DMS153 treated with DMSO at 0.1 percent for 48 hours (cell line): ENCODE results near the gene TNFRSF19.

ENCODE experiments used
- DNase-seq: peaks from one replicate; lab custom pipeline; 2025; ENCODE audit not compliant: unreplicated experiment; lab: John Stamatoyannopoulos, UW

The TNFRSF19 gene

GRCh38 chr13:23680845-23681669 lies 110.8 kb downstream of the TNFRSF19 start:
- no peak for DNase-seq

- DNase-seq: no peak
Observed at GRCh38 chr13:23683084-23683483, 112.9 kb downstream of the TNFRSF19 start.

DNA sequence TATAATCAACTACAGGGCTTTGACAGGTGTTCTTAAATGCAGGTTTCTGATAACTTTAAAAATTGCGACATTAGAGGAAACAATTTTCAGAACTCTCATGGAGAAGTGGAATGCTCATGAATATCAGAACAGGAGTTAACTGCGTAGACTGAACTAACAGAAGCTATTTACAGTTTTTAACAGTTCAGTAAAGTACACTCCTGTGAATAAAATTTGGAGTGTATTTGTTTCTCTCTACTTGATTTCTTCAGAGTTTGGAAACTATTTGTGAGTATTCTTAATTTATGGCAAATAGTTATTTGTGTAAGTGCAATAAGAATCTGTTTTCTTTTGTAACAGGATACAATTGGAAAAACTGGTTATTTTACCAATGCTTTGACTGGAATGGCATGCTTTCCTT lies 114.4 kb downstream of the TNFRSF19 start:
- DNase-seq: no peak

GRCh38 chr13:23685416-23685815 lies 115.2 kb downstream of the TNFRSF19 start:
- no peak for DNase-seq

GRCh38 chr13:23686948-23687347 lies 116.7 kb downstream of the TNFRSF19 start:
- no peak for DNase-seq

- no peak for DNase-seq
Observed at GRCh38 chr13:23687614-23688013, 117.4 kb downstream of the TNFRSF19 start.

DNA sequence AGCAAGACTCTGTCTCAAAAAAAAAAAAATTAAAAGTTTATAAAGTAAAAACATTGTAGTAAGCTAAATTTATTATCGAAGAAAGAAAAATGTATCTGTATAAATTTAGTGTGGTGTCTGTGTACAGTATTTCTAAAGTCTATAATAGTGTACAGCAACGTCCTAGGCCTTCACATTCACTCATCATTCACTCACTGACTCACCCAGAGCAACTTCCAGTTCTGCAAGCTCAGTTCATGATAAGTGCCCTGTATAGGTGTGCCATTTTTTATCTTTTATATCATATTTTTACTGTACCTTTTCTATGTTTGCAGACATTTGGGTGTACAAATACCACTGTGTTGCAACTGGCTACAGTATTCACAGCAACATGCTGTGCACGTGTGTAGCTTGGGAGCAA lies 118.1 kb downstream of the TNFRSF19 start:
- no peak for DNase-seq

DNA sequence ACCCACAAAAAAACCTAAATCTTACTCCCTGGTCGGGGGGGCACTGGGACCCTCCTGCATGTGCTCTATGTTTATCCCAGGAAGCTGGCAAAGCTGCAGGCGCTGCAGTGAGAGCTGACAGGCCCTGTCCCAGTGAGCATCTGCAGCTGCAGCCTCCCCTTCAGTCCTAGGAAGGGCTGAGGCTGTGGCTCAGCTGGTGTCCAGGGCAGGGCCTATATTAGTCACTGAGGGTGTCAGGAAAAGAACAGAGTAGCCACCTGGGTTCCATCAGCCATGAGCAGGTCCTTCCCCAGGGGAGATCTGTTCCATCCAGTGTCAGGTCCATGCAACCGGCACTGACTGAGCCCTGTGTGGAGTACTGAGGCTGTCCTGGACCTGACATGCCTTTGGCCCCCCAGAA lies 120.5 kb downstream of the TNFRSF19 start:
- no peak for DNase-seq

DNA sequence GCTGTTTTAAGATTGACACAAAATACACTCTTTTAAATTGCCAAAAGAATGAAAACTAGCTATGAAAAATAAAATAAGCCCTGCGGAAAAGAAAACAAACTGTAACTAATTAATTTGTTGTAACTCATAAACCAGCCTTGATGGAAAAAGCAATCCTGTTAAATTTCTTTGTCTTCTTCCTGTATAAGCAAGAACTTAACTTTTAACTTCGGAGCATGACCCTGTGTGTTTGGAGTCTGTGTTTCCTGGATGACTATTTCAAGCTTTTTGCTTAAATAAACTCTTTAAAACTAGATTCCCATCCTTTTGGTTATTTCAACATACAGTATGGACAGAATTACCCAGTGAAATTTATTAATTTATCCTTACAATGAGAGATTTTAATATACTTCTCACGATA lies 122.6 kb downstream of the TNFRSF19 start:
- no peak for DNase-seq

- no peak for DNase-seq
Observed at GRCh38 chr13:23695196-23695595, 125.0 kb downstream of the TNFRSF19 start.

DNA sequence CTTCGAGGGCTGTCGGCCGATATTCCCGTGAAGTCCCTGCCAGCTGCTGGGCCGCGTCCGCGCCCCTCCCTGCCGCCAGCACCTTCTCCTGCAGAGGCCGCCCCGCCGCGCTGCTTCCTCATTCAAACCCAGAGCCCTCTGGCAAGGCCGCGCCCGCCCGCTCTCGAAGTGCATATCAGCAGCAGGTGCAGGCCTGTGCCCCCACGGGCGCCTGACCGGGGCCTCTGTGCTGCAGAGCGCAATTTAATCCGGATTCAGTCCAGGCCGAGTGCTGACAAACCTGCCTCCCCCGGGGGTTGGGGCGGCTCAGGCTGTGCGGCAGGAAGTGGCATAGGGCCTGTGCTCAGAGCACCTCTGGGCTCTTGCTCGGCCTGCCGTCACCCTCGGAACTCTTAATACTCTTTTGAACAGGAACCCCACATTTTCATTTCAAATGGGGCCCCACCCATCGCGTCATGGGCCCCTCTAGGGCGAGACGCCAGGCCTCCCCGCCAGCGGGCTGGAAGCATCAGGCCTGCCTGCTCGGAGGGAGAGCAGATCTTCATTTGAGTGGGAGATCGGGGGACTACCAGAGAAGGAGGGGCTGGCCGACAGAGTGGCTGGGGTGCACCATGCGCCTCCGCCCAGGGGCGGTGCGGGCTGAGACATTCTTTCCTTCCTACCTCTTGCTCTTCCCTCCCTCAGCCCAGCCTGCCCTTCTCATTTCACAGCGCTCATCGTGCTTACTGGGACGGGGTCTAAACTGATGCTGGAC lies 125.7 kb downstream of the TNFRSF19 start:
- no peak for DNase-seq

DNA sequence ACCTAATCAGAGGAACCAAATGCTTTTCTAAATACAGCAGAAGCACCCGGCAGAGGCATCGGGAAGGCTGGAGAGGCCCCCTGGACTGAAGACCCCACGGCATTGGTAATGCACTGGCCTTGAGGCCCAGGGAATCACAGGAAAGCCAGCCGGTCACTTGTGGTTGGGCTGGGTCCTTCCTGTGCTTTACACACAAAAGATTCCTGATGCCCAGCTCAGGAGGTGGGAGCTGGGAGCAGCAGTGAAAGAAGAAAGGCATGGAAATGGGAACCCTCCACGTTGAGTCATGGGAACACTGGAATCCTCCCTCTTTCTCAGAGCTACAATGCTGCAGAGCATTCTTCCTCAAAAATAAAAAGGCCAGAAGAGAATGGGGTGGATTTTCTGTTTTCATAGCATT lies 126.4 kb downstream of the TNFRSF19 start:
- DNase-seq: no peak

GRCh38 chr13:23697772-23698313 lies 127.6 kb downstream of the TNFRSF19 start:
- no peak for DNase-seq

- no peak for DNase-seq
Observed at GRCh38 chr13:23699271-23699670, 129.1 kb downstream of the TNFRSF19 start.

DNA sequence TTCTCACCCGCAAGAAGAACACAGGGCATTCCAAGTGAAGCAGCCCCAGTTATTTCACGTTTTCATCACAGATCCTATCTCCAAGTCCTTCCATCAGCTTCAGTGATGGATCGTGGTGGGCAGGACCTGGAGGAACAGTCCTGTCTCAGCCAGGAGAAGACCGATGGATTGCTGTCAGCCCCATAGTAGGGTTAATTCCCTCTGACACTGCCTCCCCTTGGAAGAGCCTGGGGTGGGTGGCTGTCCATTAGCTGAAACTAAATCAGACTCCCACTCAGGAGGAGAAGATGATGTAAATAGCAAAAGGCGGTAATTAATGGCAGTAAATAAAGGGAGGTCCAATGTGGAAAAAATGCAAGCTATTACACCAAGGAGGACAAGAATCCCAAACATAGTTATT lies 131.0 kb downstream of the TNFRSF19 start:
- no peak for DNase-seq

DNA sequence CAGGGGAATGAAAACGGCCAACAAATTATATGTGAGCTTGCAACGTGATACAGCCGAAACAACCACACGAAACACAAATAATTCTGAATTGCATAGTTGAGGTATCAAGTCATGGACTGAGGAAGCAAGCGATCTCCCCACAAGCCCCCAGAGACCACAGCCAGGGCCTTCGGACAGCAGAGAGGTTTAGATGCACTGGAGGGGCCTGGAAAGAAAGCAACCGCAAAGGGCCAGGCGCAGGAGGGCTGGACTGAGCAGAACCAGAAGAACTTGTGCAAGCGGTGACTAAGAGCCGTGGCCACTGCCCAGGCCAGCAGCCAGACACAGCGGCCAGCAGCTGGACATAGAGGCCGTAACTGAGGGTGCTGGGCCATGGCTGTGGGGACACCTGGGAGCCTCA lies 131.4 kb downstream of the TNFRSF19 start:
- no peak for DNase-seq

DNA sequence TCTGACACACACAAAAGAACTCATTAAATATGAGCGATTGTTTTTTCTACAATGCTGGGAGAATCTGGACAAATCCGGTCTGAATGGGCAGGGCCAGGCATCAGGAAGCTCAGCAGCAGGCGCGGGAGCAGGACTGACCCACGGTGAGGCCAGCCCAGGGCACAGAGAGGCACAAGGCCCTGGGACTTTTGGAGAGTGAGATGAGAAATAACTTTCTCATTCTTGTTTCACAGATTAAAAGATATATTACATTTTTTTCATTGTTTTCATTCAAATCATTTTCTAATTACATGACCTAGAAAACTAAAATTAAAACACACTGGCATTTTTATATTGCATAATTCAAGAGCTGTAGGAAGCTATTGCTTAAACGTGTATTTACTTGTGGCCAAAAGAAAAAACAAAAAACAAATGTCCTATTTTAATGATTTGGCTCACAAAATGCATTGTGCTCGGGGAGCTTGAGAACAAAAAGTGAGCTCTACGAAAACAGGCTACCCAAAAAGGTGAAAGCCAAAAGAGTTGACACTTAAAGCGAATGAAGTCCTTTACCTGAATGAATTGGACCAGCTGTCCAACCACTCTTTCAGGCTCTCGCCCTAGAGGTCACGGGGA lies 133.1 kb downstream of the TNFRSF19 start:
- DNase-seq: no peak

GRCh38 chr13:23705583-23705982 lies 135.4 kb downstream of the TNFRSF19 start:
- DNase-seq: no peak

DNA sequence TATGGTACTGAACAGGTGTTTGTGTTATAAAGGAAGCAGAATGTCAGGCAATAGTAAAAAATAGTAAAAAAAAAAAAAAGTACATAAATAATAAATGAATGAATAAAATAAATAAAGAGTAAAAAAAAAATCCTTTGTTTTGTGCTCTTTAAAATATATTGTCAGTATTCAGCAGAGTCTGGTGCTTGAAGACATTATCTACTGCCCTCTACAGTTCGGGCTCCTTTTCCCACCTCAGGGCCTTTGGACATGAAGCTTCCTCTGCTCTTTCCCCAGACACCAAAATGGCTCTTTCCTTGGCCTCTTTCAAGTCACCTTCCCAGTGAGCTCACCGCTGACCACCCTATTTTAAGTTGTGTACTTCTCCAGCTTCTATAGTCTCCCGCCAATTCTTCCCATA lies 137.5 kb downstream of the TNFRSF19 start:
- DNase-seq: no peak

GRCh38 chr13:23709536-23709935 lies 139.3 kb downstream of the TNFRSF19 start:
- DNase-seq: no peak

DNA sequence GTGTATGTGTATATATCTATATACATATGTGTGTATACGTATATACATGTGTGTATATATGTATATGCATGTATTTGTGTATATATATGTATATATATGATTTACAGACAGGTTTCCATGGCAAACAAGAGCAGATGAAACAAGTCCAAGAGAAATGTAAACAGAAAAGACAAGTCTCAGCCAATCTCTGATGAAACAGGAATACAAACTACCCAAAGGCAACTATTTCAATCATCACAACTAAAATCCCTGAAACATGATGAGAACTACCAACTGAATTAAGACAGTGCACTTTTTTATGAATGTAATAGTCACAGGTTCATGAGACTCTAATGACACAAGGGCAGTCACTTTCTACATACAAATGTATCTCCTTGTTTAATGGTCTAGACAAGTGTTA lies 140.2 kb downstream of the TNFRSF19 start:
- DNase-seq: no peak

DNA sequence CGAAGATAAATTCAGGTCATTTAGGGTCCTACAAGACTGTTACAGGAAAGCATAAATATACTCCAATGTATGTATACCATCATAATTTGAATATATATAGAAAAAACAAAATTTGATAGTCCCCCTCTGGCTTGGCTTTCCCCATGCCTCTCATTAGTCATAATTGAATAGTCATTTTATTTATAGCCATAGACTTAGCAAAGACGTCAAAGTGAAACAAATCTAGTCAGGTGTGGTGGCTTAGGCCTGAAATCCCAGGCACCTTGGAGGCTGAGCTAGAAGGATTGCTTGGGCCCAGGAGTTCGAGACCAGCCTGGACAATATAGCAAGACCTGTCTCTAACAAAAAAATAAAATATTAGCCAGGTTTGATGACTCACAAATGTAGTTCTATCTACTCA lies 141.1 kb downstream of the TNFRSF19 start:
- no peak for DNase-seq
